PC-3 (cell line): Measurements from ENCODE around the gene CCSER1. TPM values are rescaled to one million over a fixed set of nuclear protein-coding genes. Genes with fewer than 3 reads are reported as not detected.

Experiments
- ATAC-seq: fragments of 200-7000 bp; cut with Tn5 transposase; 2 replicates; pipeline ENCODE4 v1.9.1; 2020; ENCODE audit warnings: mild to moderate bottlenecking, moderate library complexity
- BruUV-seq: library from RNA; stranded (reverse); fragments of 400-500 nt; replicated peaks from 2 replicates; lab custom pipeline; 2021; lab: Mats Ljungman, UMichigan
- CTCF ChIA-PET: fragments of 300-600 bp; sonication (Branson Sonifier 250); formaldehyde crosslinking; loops from one replicate; lab custom pipeline; 2022; ENCODE audit warnings: antibody characterized with exemption; lab: Charles Lee
- POLR2A ChIA-PET: fragments of 300-600 bp; sonication (Branson Sonifier 250); formaldehyde crosslinking; loops from one replicate; lab custom pipeline; 2022; ENCODE audit warnings: antibody characterized with exemption; ENCODE audit not compliant: unreplicated experiment; lab: Charles Lee
- DNase-seq: peaks from one replicate; pipeline ENCODE4 v3.0.0-alpha.2; 2015
- H2AFZ ChIP-seq: fragments of 300-600 bp; sonication (generic); 2 replicates; pipeline ENCODE4 v1.6.0; 2016; ENCODE audit warnings: antibody characterized with exemption, low read length
- H3F3A ChIP-seq: fragments of 300-600 bp; sonication (generic); one replicate; pipeline ENCODE4 v1.6.0; 2017; ENCODE audit warnings: antibody characterized with exemption, low read length, control low read depth, mild to moderate bottlenecking; ENCODE audit not compliant: unreplicated experiment
- H3K27ac ChIP-seq: fragments of 300-600 bp; sonication (generic); 2 replicates; pipeline ENCODE4 v1.5.1; 2016; ENCODE audit warnings: mild to moderate bottlenecking, low read length
- H3K27me3 ChIP-seq: fragments of 300-600 bp; sonication (generic); 2 replicates; pipeline ENCODE4 v1.6.1; 2016; ENCODE audit warnings: low read length, mixed read lengths
- H3K36me3 ChIP-seq: fragments of 300-600 bp; sonication (generic); 2 replicates; pipeline ENCODE4 v1.6.1; 2016; ENCODE audit warnings: low read depth, mixed run types, low read length, mixed read lengths
- H3K4me1 ChIP-seq: fragments of 300-600 bp; sonication (generic); 2 replicates; pipeline ENCODE4 v1.5.1; 2016; ENCODE audit warnings: low read length; ENCODE audit not compliant: insufficient read depth
- H3K4me2 ChIP-seq: fragments of 300-600 bp; sonication (generic); 2 replicates; pipeline ENCODE4 v1.6.0; 2016; ENCODE audit warnings: low read length
- H3K4me3 ChIP-seq: fragments of 300-600 bp; sonication (generic); 2 replicates; pipeline ENCODE4 v1.5.1; 2016; ENCODE audit warnings: mild to moderate bottlenecking, low read length, mixed read lengths
- H3K79me2 ChIP-seq: fragments of 300-600 bp; sonication (generic); 2 replicates; pipeline ENCODE4 v1.6.1; 2017; ENCODE audit warnings: low read length, mixed read lengths
- H3K9ac ChIP-seq: fragments of 300-600 bp; sonication (generic); 2 replicates; pipeline ENCODE4 v1.6.0; 2016; ENCODE audit warnings: mild to moderate bottlenecking, low read length
- H3K9me2 ChIP-seq: fragments of 300-600 bp; sonication (generic); replicated peaks from 2 replicates; pipeline ENCODE4 v1.6.1; 2016; ENCODE audit warnings: mixed run types, low read length, mixed read lengths
- H3K9me3 ChIP-seq: fragments of 300-600 bp; sonication (generic); 2 replicates; pipeline ENCODE4 v1.6.1; 2016; ENCODE audit warnings: low read length, mixed read lengths
- H4K20me1 ChIP-seq: fragments of 300-600 bp; sonication (generic); 2 replicates; pipeline ENCODE4 v1.6.1; 2016; ENCODE audit warnings: low read length, mixed read lengths
- EZH2 ChIP-seq: fragments of 300-600 bp; sonication (generic); IDR thresholded peaks from one replicate; pipeline ENCODE4 v1.6.1; 2017; ENCODE audit warnings: antibody characterized with exemption, mild to moderate bottlenecking, low read length; ENCODE audit not compliant: unreplicated experiment
- EZH2phosphoT487 ChIP-seq: fragments of 300-600 bp; sonication (generic); IDR thresholded peaks from 2 replicates; pipeline ENCODE4 v1.6.1; 2018; ENCODE audit warnings: mild to moderate bottlenecking, antibody characterized with exemption, low read length, borderline replicate concordance
- intact Hi-C: fragments of 100-400 bp; cut with micrococcal nuclease; formaldehyde crosslinking; loops from 2 replicates; pipeline ENCODE4 v1.9.0; 2023
- total RNA-seq: library from RNA; depleted of rRNA; stranded (reverse); fragments of >200 nt; gene quantifications from 2 replicates; pipeline ENCODE4 v1.2.3, GENCODE V29; 2014
- TF ChIP-seq, protein P1 (sequence below): fragments of 300-600 bp; sonication (generic); conservative IDR thresholded peaks from 2 replicates; pipeline ENCODE4 v1.5.1; 2017; ENCODE audit warnings: antibody characterized with exemption, low read depth, mild to moderate bottlenecking, low read length

Gene CCSER1
- total RNA-seq, 1 experiment from 2014 or later: 6.0 TPM

DNA sequence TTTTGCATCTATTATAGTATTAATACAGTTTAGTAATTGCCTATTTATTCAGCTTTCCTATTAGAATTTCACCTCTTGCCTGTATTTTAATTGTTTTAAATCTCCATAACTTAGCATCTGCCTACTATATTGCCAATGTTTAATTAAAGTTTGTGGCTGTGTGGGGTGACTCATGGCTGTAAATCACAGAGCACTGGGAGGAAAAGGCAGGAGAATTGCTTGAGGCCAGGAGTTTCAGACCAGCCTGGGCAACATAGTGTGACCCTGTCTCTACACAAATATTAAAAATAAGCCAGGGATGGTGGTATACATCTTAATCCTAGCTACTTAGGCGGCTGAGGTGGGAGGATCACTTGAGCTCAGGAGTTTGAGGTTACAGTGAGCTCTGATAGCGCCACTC is 14.5 kb upstream of the CCSER1 start:
- Histone ChIP-seq H3K27ac (no peak overlapping the region), H3K9me3 (no peaks in the 10 kb centered on the region), H3K9me2 (no peaks in the 10 kb centered on the region), H2AFZ (no peak overlapping the region), H3K4me2 (no peak overlapping the region), H3K36me3 (no peaks in the 10 kb centered on the region), H3K27me3 (no peaks in the 10 kb centered on the region), H3K4me3 (no peak overlapping the region), H3F3A (no peaks in the 10 kb centered on the region), H3K4me1 (0 out of 2 replicates have a peak, but pooled peaks cover 6% of the 10 kb centered on the region), H3K79me2 (no peaks in the 10 kb centered on the region), H4K20me1 (no peaks in the 10 kb centered on the region), H3K9ac (no peak overlapping the region)
- POLR2A ChIA-PET: no interaction called here
- TF ChIP-seq EZH2: no peak
- no peak for TF ChIP-seq EZH2phosphoT487
- TF ChIP-seq, protein P1, sequence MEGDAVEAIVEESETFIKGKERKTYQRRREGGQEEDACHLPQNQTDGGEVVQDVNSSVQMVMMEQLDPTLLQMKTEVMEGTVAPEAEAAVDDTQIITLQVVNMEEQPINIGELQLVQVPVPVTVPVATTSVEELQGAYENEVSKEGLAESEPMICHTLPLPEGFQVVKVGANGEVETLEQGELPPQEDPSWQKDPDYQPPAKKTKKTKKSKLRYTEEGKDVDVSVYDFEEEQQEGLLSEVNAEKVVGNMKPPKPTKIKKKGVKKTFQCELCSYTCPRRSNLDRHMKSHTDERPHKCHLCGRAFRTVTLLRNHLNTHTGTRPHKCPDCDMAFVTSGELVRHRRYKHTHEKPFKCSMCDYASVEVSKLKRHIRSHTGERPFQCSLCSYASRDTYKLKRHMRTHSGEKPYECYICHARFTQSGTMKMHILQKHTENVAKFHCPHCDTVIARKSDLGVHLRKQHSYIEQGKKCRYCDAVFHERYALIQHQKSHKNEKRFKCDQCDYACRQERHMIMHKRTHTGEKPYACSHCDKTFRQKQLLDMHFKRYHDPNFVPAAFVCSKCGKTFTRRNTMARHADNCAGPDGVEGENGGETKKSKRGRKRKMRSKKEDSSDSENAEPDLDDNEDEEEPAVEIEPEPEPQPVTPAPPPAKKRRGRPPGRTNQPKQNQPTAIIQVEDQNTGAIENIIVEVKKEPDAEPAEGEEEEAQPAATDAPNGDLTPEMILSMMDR: no peak
- ATAC-seq (peak; percentile 72), DNase-seq (peak; percentile 53)
- no TSS peak for BruUV-seq
- CTCF ChIA-PET: no interaction called here
- intact Hi-C loops: no loop called here

DNA sequence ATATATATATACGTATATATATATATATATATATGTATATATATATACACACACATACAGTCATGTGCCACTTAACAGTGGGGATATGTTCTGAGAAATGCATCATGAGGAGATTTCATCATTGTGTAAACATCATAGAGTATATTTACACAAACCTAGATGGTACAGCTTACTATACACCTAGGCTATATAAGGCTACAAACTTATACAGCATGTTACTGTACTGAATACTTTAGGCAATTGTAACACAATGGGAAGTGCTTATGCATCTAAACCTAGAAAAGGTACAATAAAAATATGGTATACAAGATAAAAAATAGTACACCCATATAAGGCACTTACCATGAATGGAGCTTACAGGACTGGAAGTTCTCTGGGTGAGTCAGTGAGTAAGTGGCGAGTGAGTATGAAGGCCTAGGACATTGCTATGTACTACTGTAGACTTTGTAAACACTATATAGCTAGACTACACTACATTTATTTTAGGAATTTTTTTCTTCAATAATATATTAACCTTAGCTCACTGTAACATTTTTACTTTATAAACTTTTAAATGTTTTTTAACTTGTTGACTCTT is 13.2 kb upstream of the CCSER1 start:
- H2AFZ ChIP-seq: no peak overlapping the region
- H3K4me2 ChIP-seq: no peak overlapping the region
- no peak overlapping the region for H3K27ac ChIP-seq
- TF ChIP-seq EZH2: no peak
- TF ChIP-seq EZH2phosphoT487: no peak
- TF ChIP-seq, protein P1: no peak
- H3K27me3 ChIP-seq: no peaks in the 10 kb centered on the region
- peak; percentile 72 for DNase-seq
- ChIA-PET CTCF (interaction anchor here (0.6 kb wide), 1 partner anchor 83 kb away, joined by 3 read pairs; no protein-coding TSS in a partner anchor), POLR2A (interaction anchor here (0.6 kb wide), 2 partner anchors 9 to 98 kb away, joined by 3 read pairs; no protein-coding TSS in a partner anchor)
- no peaks in the 10 kb centered on the region for H3K9me2 ChIP-seq
- H3F3A ChIP-seq: no peaks in the 10 kb centered on the region
- H3K9ac ChIP-seq: no peak overlapping the region
- H3K4me3 ChIP-seq: no peak overlapping the region
- intact Hi-C loops: no loop called here
- no peaks in the 10 kb centered on the region for H3K79me2 ChIP-seq
- no TSS peak for BruUV-seq
- no peaks in the 10 kb centered on the region for H4K20me1 ChIP-seq
- ATAC-seq: peak; percentile 85
- H3K4me1 ChIP-seq: 0 out of 2 replicates have a peak, but pooled peaks cover 6% of the 10 kb centered on the region
- no peaks in the 10 kb centered on the region for H3K9me3 ChIP-seq
- no peaks in the 10 kb centered on the region for H3K36me3 ChIP-seq

- no peaks in the 10 kb centered on the region for H3K36me3 ChIP-seq
- H3K9me3 ChIP-seq: no peaks in the 10 kb centered on the region
- H3K9me2 ChIP-seq: no peaks in the 10 kb centered on the region
- intact Hi-C loops: no loop called here
- CTCF ChIA-PET: no interaction called here
- no peaks in the 10 kb centered on the region for H3K27me3 ChIP-seq
- no peaks in the 10 kb centered on the region for H3F3A ChIP-seq
- ATAC-seq (no peak), DNase-seq (no peak)
- no peaks in the 10 kb centered on the region for H4K20me1 ChIP-seq
- H3K4me3 ChIP-seq: no peak overlapping the region
- no peak overlapping the region for H2AFZ ChIP-seq
- no TSS peak for BruUV-seq
- TF ChIP-seq EZH2phosphoT487 (no peak), EZH2 (no peak)
- TF ChIP-seq, protein P1: no peak
- POLR2A ChIA-PET: no interaction called here
- no peak overlapping the region for H3K9ac ChIP-seq
- H3K79me2 ChIP-seq: no peaks in the 10 kb centered on the region
- H3K4me1 ChIP-seq: peaks cover 7% of the 10 kb centered on the region
- H3K4me2 ChIP-seq: no peak overlapping the region
- H3K27ac ChIP-seq: no peak overlapping the region
These were observed 8.5 kb upstream of the CCSER1 start for GRCh38 chr4:90118527-90119195.
